ENCODE data around the gene SLCO2A1.

The SLCO2A1 gene

GRCh38 chr3:133983576-133984560 lies 45.9 kb downstream of the SLCO2A1 start:
- DNase-seq = no peak

DNA sequence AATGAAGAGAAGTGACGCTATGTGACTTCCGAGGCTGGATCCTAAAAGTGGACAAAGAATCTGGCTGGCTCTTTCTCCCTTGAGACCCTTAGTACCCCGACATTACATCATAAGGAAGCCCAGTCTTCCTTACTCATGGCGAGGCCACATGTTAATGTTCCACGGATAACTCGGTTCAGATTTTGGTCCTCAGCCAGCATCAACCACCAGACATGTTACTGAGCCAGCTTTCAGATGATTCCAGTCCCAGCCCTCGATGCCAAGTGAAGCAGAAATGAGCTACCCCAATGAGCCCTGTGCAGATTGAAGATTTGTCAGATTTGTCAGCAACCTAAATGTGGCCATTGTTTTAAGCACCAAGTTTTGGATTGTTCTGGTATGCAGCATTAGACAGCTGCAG lies 46.6 kb downstream of the SLCO2A1 start:
- no peak for DNase-seq

GRCh38 chr3:133980550-133980949 lies 49.2 kb downstream of the SLCO2A1 start:
- no peak for DNase-seq

GRCh38 chr3:133980035-133980434 lies 49.7 kb downstream of the SLCO2A1 start:
- DNase-seq = no peak

DNA sequence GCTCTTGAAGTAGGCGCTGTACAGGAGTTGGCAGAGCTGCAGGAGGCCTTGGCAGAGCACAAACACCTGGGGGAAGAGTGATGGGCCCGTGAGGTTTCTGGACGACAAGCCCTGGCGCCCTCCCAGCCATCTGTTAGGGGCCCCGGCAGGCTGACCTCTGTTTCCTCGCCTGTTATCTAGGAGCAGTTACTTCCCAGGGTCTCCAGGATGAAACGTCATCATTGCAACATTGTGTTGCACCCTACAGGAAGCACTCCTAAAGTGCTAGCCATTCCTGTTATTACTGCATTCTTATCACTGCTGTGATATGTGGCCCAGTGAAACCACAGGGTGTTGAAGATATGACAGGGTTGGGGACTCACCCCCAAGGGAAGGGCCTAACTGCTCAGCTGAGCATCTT lies 50.2 kb downstream of the SLCO2A1 start:
- no peak for DNase-seq

- no peak for DNase-seq
Observed at GRCh38 chr3:133977568-133977967, 52.2 kb downstream of the SLCO2A1 start.

GRCh38 chr3:133973249-133973980 lies 56.3 kb downstream of the SLCO2A1 start:
- no peak for DNase-seq

- DNase-seq = no peak
Observed at GRCh38 chr3:133972156-133972555, 57.6 kb downstream of the SLCO2A1 start.

GRCh38 chr3:133970916-133971315 lies 58.8 kb downstream of the SLCO2A1 start:
- DNase-seq = no peak

GRCh38 chr3:133970339-133970738 lies 59.4 kb downstream of the SLCO2A1 start:
- DNase-seq = no peak

DNA sequence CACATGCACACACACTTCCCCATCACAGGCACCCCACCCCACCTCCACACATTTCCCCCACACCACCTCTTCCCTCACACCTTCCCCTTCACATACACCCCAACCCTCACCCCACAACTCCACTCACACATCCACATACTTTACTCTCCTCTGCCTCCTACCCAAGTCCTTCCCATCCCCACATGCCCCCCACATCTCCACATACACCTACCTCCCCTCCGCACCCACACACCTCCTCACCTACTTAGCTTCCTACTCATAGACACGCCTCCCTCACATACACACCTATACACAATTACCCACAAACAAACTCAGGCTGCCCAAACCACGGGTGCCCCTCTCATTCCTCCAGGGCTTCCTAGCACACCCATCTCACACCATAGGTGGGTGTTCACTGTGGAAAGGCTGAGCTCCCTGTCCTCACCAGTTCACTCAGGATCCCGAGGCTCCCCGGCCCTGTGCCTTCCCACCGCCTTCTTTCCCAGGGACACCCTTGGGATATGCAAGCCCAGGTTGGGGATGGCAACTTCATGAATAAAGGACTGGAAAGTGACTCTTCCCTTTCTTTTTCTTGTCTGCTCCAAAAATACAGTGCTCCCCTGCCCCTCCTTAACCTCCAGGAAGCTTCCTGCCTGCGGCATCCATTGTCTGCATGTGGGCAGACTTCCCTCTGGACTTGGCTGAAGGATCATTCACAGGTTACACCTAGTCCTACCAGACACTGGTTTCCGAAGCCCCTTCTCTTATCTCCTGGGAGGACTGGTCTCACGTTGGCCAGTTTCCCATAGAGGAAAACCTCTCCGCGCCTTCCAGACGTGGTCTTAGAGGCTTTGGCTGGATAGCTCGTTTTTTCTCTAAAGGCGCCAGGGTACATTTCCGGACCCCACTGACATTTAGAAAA lies 61.5 kb downstream of the SLCO2A1 start:
- DNase-seq = no peak

GRCh38 chr3:133966954-133967353 lies 62.8 kb downstream of the SLCO2A1 start:
- DNase-seq = no peak

DNA sequence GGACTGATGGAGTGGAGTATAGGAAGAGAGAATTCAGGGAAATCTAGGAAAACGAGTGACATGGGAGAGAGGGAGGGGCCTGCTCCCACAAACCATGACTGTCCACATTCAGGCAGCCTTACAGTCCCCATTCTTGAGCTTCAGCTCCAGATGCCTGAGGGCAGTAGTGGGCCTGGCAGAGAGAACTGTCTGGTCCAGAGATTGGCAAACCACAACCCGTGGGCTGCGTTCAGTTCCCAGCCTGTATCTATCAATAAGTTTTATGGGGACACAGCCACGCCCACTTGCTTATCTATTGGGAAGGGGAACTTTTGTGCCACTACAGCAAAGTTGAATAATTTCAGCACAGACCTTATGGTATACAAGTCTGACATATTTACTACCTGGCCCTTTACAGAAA lies 63.8 kb downstream of the SLCO2A1 start:
- DNase-seq = no peak

- DNase-seq = no peak
Observed at GRCh38 chr3:133965013-133965570, 64.6 kb downstream of the SLCO2A1 start.

GRCh38 chr3:133964547-133964946 lies 65.2 kb downstream of the SLCO2A1 start:
- no peak for DNase-seq

DNA sequence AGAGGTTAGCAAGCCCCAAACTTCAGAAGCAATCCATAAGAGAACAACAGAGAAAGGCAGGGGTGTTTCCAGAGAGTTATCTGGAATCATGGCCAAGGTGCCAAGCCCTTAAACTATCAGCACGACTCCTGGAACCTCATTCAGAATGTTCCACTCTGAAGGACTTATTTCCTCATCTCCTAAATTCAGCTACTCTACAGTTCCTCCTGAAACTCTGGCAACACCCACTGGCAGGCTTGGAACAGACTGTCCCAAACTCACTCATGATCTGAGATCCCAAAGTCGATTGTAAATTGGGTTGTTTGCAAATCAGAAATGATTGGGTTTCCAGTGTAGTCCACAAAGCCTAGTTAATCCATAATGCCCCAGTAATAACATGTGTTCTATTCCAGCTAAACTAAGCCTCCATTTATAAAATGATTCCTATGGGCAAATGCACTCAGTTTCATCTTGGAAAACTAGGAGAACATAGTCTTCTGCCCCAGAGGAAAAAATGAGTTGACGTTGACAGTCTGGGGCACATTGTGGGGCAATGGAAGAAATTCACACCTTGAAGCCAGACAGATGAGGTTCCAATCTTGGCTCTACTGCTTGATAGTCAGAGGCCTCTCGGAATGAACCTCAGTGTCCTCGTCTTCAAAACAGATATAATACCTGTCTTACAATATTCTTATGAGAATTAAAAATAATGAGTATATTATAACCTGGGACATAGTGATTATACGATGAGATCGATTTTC lies 65.9 kb downstream of the SLCO2A1 start:
- DNase-seq = no peak

DNA sequence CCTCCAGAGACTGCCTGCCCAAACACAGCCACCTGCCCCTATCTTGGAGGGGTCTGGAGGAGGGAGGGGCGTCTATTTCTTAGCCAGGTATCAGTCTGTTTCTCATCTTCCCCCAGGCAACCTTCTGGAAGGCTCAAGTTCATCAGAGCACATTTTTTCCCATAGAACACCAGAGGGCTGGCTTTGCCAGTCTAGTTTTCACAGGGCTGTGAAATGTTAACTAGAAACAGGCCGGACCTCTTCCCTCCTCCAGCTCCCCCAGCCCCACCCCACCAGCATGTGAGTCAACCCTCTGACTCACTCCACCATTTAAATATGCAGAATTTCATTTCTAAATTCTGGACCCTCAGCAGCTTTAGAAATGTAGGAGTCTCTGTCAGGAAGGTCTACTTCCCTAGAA lies 66.9 kb downstream of the SLCO2A1 start:
- no peak for DNase-seq

DNA sequence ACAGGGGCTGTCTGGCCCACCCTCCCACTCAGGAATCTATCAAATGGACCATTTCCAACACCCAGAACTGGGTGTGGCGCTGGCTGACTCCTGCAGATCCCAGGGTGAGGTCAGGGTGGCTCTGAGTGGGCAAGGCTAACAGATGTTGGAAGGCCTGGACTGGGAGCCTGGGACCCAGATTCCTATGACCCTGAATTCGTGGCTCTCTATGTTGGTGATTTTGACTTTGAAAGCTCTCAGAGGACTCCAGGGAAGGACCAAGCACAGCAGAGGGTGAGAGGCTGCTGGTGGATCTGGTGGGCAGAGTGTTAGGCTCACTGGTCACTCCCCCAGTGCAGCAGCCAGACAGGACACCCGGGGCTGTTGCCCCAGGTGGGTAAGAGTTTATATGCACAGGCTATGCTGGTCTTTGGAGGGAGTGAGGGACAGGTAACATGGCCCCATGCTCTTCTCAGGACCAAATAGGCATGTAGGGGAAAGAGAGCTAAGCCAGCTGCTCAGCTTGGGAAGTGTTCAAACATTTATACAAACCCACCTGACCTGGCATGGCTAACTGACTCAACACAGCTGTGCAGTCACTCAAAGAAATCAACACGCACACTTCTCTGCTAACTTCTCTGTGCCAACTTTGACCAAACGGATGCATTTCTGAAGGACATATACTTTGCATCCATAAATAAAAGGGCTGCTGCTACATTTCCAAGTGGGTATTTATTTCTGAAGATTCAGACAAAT lies 71.5 kb downstream of the SLCO2A1 start:
- no peak for DNase-seq

GRCh38 chr3:133956982-133957381 lies 72.7 kb downstream of the SLCO2A1 start:
- DNase-seq = no peak

GRCh38 chr3:133956353-133956752 lies 73.4 kb downstream of the SLCO2A1 start:
- DNase-seq = peak in 1 of 56 donors; percentile 2
